AG09309 (cell line): ENCODE measurements around the gene EIPR1.

Source experiments
- DNase-seq: peaks from one replicate; pipeline ENCODE4 v3.0.0-alpha.2; 2010; ENCODE audit warnings: low read depth
- H3K4me3 ChIP-seq: 2 replicates; pipeline ENCODE4 v1.5.1; 2011; ENCODE audit warnings: mild to moderate bottlenecking, low read depth, low read length, moderate library complexity; ENCODE audit not compliant: control insufficient read depth
- CTCF ChIP-seq: IDR thresholded peaks from 2 replicates; pipeline ENCODE4 v1.5.1; 2011; ENCODE audit warnings: mild to moderate bottlenecking, low read depth, low read length, inconsistent platforms; ENCODE audit not compliant: insufficient read depth, control insufficient read depth; ENCODE audit errors: missing control alignments

EIPR1 gene

GRCh38 chr2:3277748-3278520, 99.7 kb downstream of the EIPR1 start:
- no peak for TF ChIP-seq CTCF
- no peak overlapping the region for H3K4me3 ChIP-seq
- no peak for DNase-seq

GRCh38 chr2:3277050-3277747, 100.4 kb downstream of the EIPR1 start:
- H3K4me3 ChIP-seq: no peak overlapping the region

GRCh38 chr2:3272761-3273160, 104.9 kb downstream of the EIPR1 start:
- no peak for TF ChIP-seq CTCF
- no peak for DNase-seq
- no peak overlapping the region for H3K4me3 ChIP-seq

More at GRCh38 chr2:3277050-3277747, 100.4 kb downstream of the EIPR1 start:
- no peak for DNase-seq
- TF ChIP-seq CTCF: no peak

GRCh38 chr2:3270095-3270478, 107.5 kb downstream of the EIPR1 start:
- no peak for DNase-seq
- H3K4me3 ChIP-seq: no peak overlapping the region
- no peak for TF ChIP-seq CTCF

GRCh38 chr2:3269425-3270094, 108.1 kb downstream of the EIPR1 start:
- no peak for TF ChIP-seq CTCF
- no peak overlapping the region for H3K4me3 ChIP-seq
- DNase-seq: no peak

GRCh38 chr2:3268705-3269029, 109.0 kb downstream of the EIPR1 start:
- no peak overlapping the region for H3K4me3 ChIP-seq
- DNase-seq: no peak
- TF ChIP-seq CTCF: no peak
